ENCODE measurements around the gene GNG7. TPM values are rescaled to one million over a fixed set of nuclear protein-coding genes. Genes with fewer than 3 reads are reported as not detected.
"Not testable (repeated sequence)": the region's sequence is repeated elsewhere in the genome, so short reads cannot be mapped to it uniquely, and the experiment has no call there.

GNG7 gene
- total RNA-seq, 1 donor from 2014 or later = 0.06 TPM

- H3K4me3 ChIP-seq (ENCODE audit: low read depth, low read length) = no peak overlapping the region
- no peak for TF ChIP-seq CTCF (conservative IDR thresholded peaks at IDR 0.05; ENCODE audit: low read depth, low read length)
- no peak for DNase-seq (ENCODE audit: low read depth)
Observed at GRCh38 chr19:2547721-2548120, 154.8 kb downstream of the GNG7 start.

GRCh38 chr19:2547033-2547680 is 155.3 kb downstream of the GNG7 start:
- TF ChIP-seq CTCF (conservative IDR thresholded peaks at IDR 0.05; ENCODE audit: low read depth, low read length) = no peak
- DNase-seq (ENCODE audit: low read depth) = no peak

GRCh38 chr19:2546128-2547032 is 156.1 kb downstream of the GNG7 start:
- no peak for TF ChIP-seq CTCF (conservative IDR thresholded peaks at IDR 0.05; ENCODE audit: low read depth, low read length)
- DNase-seq (ENCODE audit: low read depth) = no peak
- peak overlapping the region; percentile 16 for H3K4me3 ChIP-seq (ENCODE audit: low read depth, low read length)

More at GRCh38 chr19:2547033-2547680, 155.3 kb downstream of the GNG7 start:
- no peak overlapping the region for H3K4me3 ChIP-seq (ENCODE audit: low read depth, low read length)

- H3K4me3 ChIP-seq (ENCODE audit: low read depth, low read length); DNase-seq (ENCODE audit: low read depth): not testable (repeated sequence)
Observed at GRCh38 chr19:2545416-2546127, 156.9 kb downstream of the GNG7 start.

- no peak for DNase-seq (ENCODE audit: low read depth)
- no peak overlapping the region for H3K4me3 ChIP-seq (ENCODE audit: low read depth, low read length)
- no peak for TF ChIP-seq CTCF (conservative IDR thresholded peaks at IDR 0.05; ENCODE audit: low read depth, low read length)
Observed at GRCh38 chr19:2544576-2545415, 157.7 kb downstream of the GNG7 start.

GRCh38 chr19:2543463-2544442 is 158.7 kb downstream of the GNG7 start:
- H3K4me3 ChIP-seq (ENCODE audit: low read depth, low read length) = peak overlapping the region; percentile 7
- peak; percentile 43 for TF ChIP-seq CTCF (conservative IDR thresholded peaks at IDR 0.05; ENCODE audit: low read depth, low read length)
- peak; percentile 83 for DNase-seq (ENCODE audit: low read depth)

GRCh38 chr19:2543072-2543462 is 159.4 kb downstream of the GNG7 start:
- DNase-seq (ENCODE audit: low read depth); H3K4me3 ChIP-seq (ENCODE audit: low read depth, low read length): not testable (repeated sequence)

Data from epithelial cell of proximal tubule (primary cell).